GM18861 (cell line): Measurements from ENCODE around the gene MGMT.

ENCODE experiments used
- ATAC-seq: cut with Tn5 transposase; IDR thresholded peaks from one replicate; pipeline ENCODE4 v1.9.1; 2021; ENCODE audit not compliant: unreplicated experiment

Gene MGMT

GRCh38 chr10:129678186-129678585, 211.1 kb downstream of the MGMT start:
- ATAC-seq = no peak

GRCh38 chr10:129679207-129679606, 212.2 kb downstream of the MGMT start:
- no peak for ATAC-seq

- ATAC-seq = no peak
Measured at GRCh38 chr10:129680661-129681344, 213.8 kb downstream of the MGMT start.

- no peak for ATAC-seq
Measured at GRCh38 chr10:129681856-129682255, 214.8 kb downstream of the MGMT start.

GRCh38 chr10:129683519-129683918, 216.5 kb downstream of the MGMT start:
- no peak for ATAC-seq

- no peak for ATAC-seq
Measured at GRCh38 chr10:129683920-129684319, 216.9 kb downstream of the MGMT start.

- no peak for ATAC-seq
Measured at GRCh38 chr10:129685271-129685670, 218.2 kb downstream of the MGMT start.

- no peak for ATAC-seq
Measured at GRCh38 chr10:129689671-129690071, 222.6 kb downstream of the MGMT start.

- ATAC-seq = no peak
Measured at GRCh38 chr10:129690248-129691070, 223.4 kb downstream of the MGMT start.

- ATAC-seq = no peak
Measured at GRCh38 chr10:129692695-129693094, 225.7 kb downstream of the MGMT start.

- ATAC-seq = no peak
Measured at GRCh38 chr10:129693382-129693781, 226.3 kb downstream of the MGMT start.

- ATAC-seq = no peak
Measured at GRCh38 chr10:129694184-129694583, 227.1 kb downstream of the MGMT start.

- no peak for ATAC-seq
Measured at GRCh38 chr10:129694691-129695243, 227.7 kb downstream of the MGMT start.

- ATAC-seq = no peak
Measured at GRCh38 chr10:129695671-129696070, 228.6 kb downstream of the MGMT start.

GRCh38 chr10:129696636-129697035, 229.6 kb downstream of the MGMT start:
- no peak for ATAC-seq

GRCh38 chr10:129697463-129698247, 230.6 kb downstream of the MGMT start:
- no peak for ATAC-seq

GRCh38 chr10:129699722-129700340, 232.8 kb downstream of the MGMT start:
- no peak for ATAC-seq

GRCh38 chr10:129702605-129703004, 235.6 kb downstream of the MGMT start:
- ATAC-seq = no peak

- ATAC-seq = no peak
Measured at GRCh38 chr10:129703287-129704137, 236.5 kb downstream of the MGMT start.

GRCh38 chr10:129704225-129704624, 237.2 kb downstream of the MGMT start:
- ATAC-seq = no peak
